HepG2 (cell line): ENCODE measurements around the gene PEX10. TPM values are rescaled to one million over a fixed set of nuclear protein-coding genes. Genes with fewer than 3 reads are reported as not detected.
A peak's percentile ranks its signal among the peaks of the same experiment; 100 is the strongest.

ENCODE experiments used
- CAMTA2 ChIP-seq: sonication (generic); formaldehyde crosslinking; IDR thresholded peaks from 2 replicates; pipeline ENCODE4 v1.4.0; 2020; ENCODE audit warnings: mild to moderate bottlenecking, missing genetic modification reagents, borderline replicate concordance
- CCAR2 ChIP-seq: fragments of 200-400 bp; formaldehyde crosslinking; optimal IDR thresholded peaks from 2 replicates; pipeline ENCODE3; 2018; ENCODE audit warnings: low read depth, mild to moderate bottlenecking, low read length, moderate library complexity
- CHCHD3 ChIP-seq: sonication (generic); formaldehyde crosslinking; IDR thresholded peaks from 2 replicates; pipeline ENCODE4 v1.8.0; 2022; ENCODE audit warnings: mild to moderate bottlenecking, missing genetic modification reagents, moderate library complexity
- CREB3 ChIP-seq: sonication (generic); formaldehyde crosslinking; IDR thresholded peaks from 2 replicates; pipeline ENCODE4 v1.5.0; 2020; ENCODE audit warnings: missing genetic modification reagents
- CSRNP1 ChIP-seq: sonication (generic); formaldehyde crosslinking; IDR thresholded peaks from 2 replicates; pipeline ENCODE4 v1.8.1; 2023; ENCODE audit warnings: mild to moderate bottlenecking, missing genetic modification reagents
- DRAP1 ChIP-seq: IDR thresholded peaks from 2 replicates; pipeline ENCODE4 v1.6.1; 2016; ENCODE audit warnings: missing genetic modification reagents, missing compliant biosample characterization
- ETV5 ChIP-seq: IDR thresholded peaks from 2 replicates; pipeline ENCODE4 v1.6.1; 2018; ENCODE audit warnings: missing biosample characterization, missing genetic modification reagents, inconsistent platforms, borderline replicate concordance
- FOSL1 ChIP-seq: sonication (generic); formaldehyde crosslinking; IDR thresholded peaks from 2 replicates; pipeline ENCODE4 v1.9.0; 2021; ENCODE audit warnings: missing genetic modification reagents, borderline replicate concordance
- FOXA3 ChIP-seq: IDR thresholded peaks from 2 replicates; pipeline ENCODE4 v1.6.1; 2016; ENCODE audit warnings: missing genetic modification reagents, missing compliant biosample characterization
- HHEX ChIP-seq: IDR thresholded peaks from 2 replicates; pipeline ENCODE4 v1.6.1; 2016; ENCODE audit warnings: control low read depth
- KDM1A ChIP-seq: IDR thresholded peaks from 2 replicates; pipeline ENCODE4 v1.6.1; 2016; ENCODE audit warnings: missing compliant biosample characterization
- MEF2D ChIP-seq: sonication (generic); formaldehyde crosslinking; IDR thresholded peaks from 2 replicates; pipeline ENCODE4 v1.5.1; 2020; ENCODE audit warnings: mild to moderate bottlenecking, missing genetic modification reagents
- MEIS1 ChIP-seq: sonication (generic); formaldehyde crosslinking; IDR thresholded peaks from 2 replicates; pipeline ENCODE4 v1.9.0; 2021; ENCODE audit warnings: mild to moderate bottlenecking, missing genetic modification reagents, moderate library complexity, borderline replicate concordance
- MYPOP ChIP-seq: sonication (generic); formaldehyde crosslinking; IDR thresholded peaks from 2 replicates; pipeline ENCODE4 v1.8.1; 2023; ENCODE audit warnings: mild to moderate bottlenecking, moderate library complexity, missing genetic modification reagents
- RFX3 ChIP-seq: IDR thresholded peaks from 2 replicates; pipeline ENCODE4 v1.6.1; 2016; ENCODE audit warnings: missing biosample characterization, missing genetic modification reagents
- SNAPC2 ChIP-seq: sonication (generic); formaldehyde crosslinking; IDR thresholded peaks from 2 replicates; pipeline ENCODE4 v1.8.1; 2022; ENCODE audit warnings: mild to moderate bottlenecking, missing genetic modification reagents
- SP5 ChIP-seq: IDR thresholded peaks from 2 replicates; pipeline ENCODE4 v1.6.1; 2016; ENCODE audit warnings: low read depth, borderline replicate concordance
- TOPORS ChIP-seq: sonication (generic); formaldehyde crosslinking; IDR thresholded peaks from 2 replicates; pipeline ENCODE4 v1.8.0; 2023; ENCODE audit warnings: mild to moderate bottlenecking, missing genetic modification reagents
- TRIM24 ChIP-seq: sonication (generic); formaldehyde crosslinking; IDR thresholded peaks from 2 replicates; pipeline ENCODE4 v1.8.0; 2022; ENCODE audit warnings: mild to moderate bottlenecking, missing genetic modification reagents
- ZNF317 ChIP-seq: sonication (generic); formaldehyde crosslinking; IDR thresholded peaks from 2 replicates; pipeline ENCODE4 v1.5.0; 2020; ENCODE audit warnings: mild to moderate bottlenecking, missing genetic modification reagents
- ZNF333 ChIP-seq: sonication (generic); formaldehyde crosslinking; IDR thresholded peaks from 2 replicates; pipeline ENCODE4 v1.4.0; 2020; ENCODE audit warnings: mild to moderate bottlenecking, missing genetic modification reagents, borderline replicate concordance
- ZNF567 ChIP-seq: sonication (generic); formaldehyde crosslinking; IDR thresholded peaks from 2 replicates; pipeline ENCODE4 v1.8.1; 2023; ENCODE audit warnings: mild to moderate bottlenecking, missing genetic modification reagents, borderline replicate concordance
- ZNF720 ChIP-seq: sonication (generic); formaldehyde crosslinking; IDR thresholded peaks from 2 replicates; pipeline ENCODE4 v1.4.0; 2020; ENCODE audit warnings: missing genetic modification reagents
- ZSCAN9 ChIP-seq: IDR thresholded peaks from 2 replicates; pipeline ENCODE4 v1.6.1; 2016; ENCODE audit warnings: borderline replicate concordance
- ZUFSP ChIP-seq: sonication (generic); formaldehyde crosslinking; IDR thresholded peaks from 2 replicates; pipeline ENCODE4 v1.9.0; 2021; ENCODE audit warnings: missing genetic modification reagents, mild to moderate bottlenecking, borderline replicate concordance
- polyA plus RNA-seq, 8 experiments: library from polyadenylated mRNA; depleted of rRNA in 3 of 8; stranded (reverse) in 7 of 8; unstranded in 1 of 8; fragments of >200 nt; fragmentation: Illumina TruSeq in 4 of 8; extraction: Trizol in 4 of 8; gene quantifications; 2 replicates each; pipeline versions ENCODE4 v1.2.1 to v1.2.3, GENCODE V29; 2011 to 2016; ENCODE audit warnings: low read depth in 4 of 8, missing spikeins in 1 of 8, mixed read lengths in 1 of 8; ENCODE audit not compliant: insufficient read depth in 1 of 8
- total RNA-seq, 5 experiments: library from RNA; depleted of rRNA; stranded (reverse); fragments of >200 nt; fragmentation: Illumina TruSeq; extraction: Trizol; gene quantifications; 2 replicates each; pipeline ENCODE4 v1.2.3, GENCODE V29; 2016; ENCODE audit warnings: low read depth in 1 of 5

The PEX10 gene
- total and polyA plus RNA-seq, 2 of the 13 experiments (the other 11 are each of a cell fraction or from before 2014, with no cell fraction given) = 16.1 to 39.6 TPM

GRCh38 chr1:2413495-2414296 is 1.3 kb upstream of the PEX10 start (continued):
- TF ChIP-seq ZSCAN9 (CRISPR knock-in tag) = 0 out of 2 replicates have a peak, but pooled peaks have one; percentile 11
- TF ChIP-seq MEIS1 (CRISPR knock-in tag) = peak; percentile 59; the same call in 1 of the 2 replicates
- TF ChIP-seq MYPOP (CRISPR knock-in tag) = no peak; the same call in 1 of the 2 replicates
- TF ChIP-seq RFX3 = no peak
- no peak for TF ChIP-seq ZNF317 (CRISPR knock-in tag)
- TF ChIP-seq MEF2D (CRISPR knock-in tag) = no peak
- TF ChIP-seq TRIM24 = no peak
- TF ChIP-seq ZNF567 (CRISPR knock-in tag) = peak; percentile 36; the same call in 1 of the 2 replicates
- TF ChIP-seq KDM1A (CRISPR knock-in tag) = no peak
- TF ChIP-seq CAMTA2 = no peak; the same call in 1 of the 2 replicates
- 0 out of 2 replicates have a peak, but pooled peaks have one; percentile 1 for TF ChIP-seq FOXA3 (CRISPR knock-in tag)
- no peak for TF ChIP-seq CCAR2
- TF ChIP-seq FOSL1 (CRISPR knock-in tag) = no peak
- TF ChIP-seq HHEX (CRISPR knock-in tag) = no peak
- TF ChIP-seq ZNF333 (CRISPR knock-in tag) = no peak; the same call in 1 of the 2 replicates
- no peak; the same call in 1 of the 2 replicates for TF ChIP-seq SP5 (CRISPR knock-in tag)
- no peak for TF ChIP-seq ETV5 (CRISPR knock-in tag)
- TF ChIP-seq SNAPC2 = 0 out of 2 replicates have a peak, but pooled peaks have one; percentile 62
- TF ChIP-seq ZNF720 = 0 out of 2 replicates have a peak, but pooled peaks have one; percentile 18
- peak; percentile 64; the same call in 1 of the 2 replicates for TF ChIP-seq DRAP1
- no peak for TF ChIP-seq ZUFSP
- 0 out of 2 replicates have a peak, but pooled peaks have one; percentile 60 for TF ChIP-seq CHCHD3 (CRISPR knock-in tag)
- no peak for TF ChIP-seq CREB3 (CRISPR knock-in tag)
- no peak; the same call in 1 of the 2 replicates for TF ChIP-seq CSRNP1 (CRISPR knock-in tag)
- no peak for TF ChIP-seq TOPORS
